B cell (primary cell): ENCODE results near the gene ASPSCR1. TPM values are rescaled to one million over a fixed set of nuclear protein-coding genes. Genes with fewer than 3 reads are reported as not detected.

Experiments
- ATAC-seq: fragments of 200-7000 bp; cut with Tn5 transposase; one replicate; pipeline ENCODE4 v1.10.0; 2021; ENCODE audit warnings: low read depth, mild to moderate bottlenecking, moderate number of reproducible peaks, moderate library complexity
- CTCF ChIA-PET: fragments of 350-600 bp; sonication (Branson Sonifier 250); formaldehyde crosslinking; loops from one replicate; lab custom pipeline; 2021; ENCODE audit warnings: antibody characterized with exemption, inconsistent platforms; lab: Charles Lee
- POLR2A ChIA-PET: fragments of 350-600 bp; sonication (Branson Sonifier 250); formaldehyde crosslinking; loops from one replicate; lab custom pipeline; 2021; ENCODE audit warnings: antibody characterized with exemption; lab: Charles Lee
- DNase-seq: peaks from one replicate; pipeline ENCODE4 v3.0.0; 2013
- H2AFZ ChIP-seq: 2 replicates; pipeline ENCODE4 v1.6.1; 2012; ENCODE audit warnings: mild to moderate bottlenecking, low read depth, low read length; ENCODE audit not compliant: insufficient read depth, poor library complexity, severe bottlenecking
- H3K27ac ChIP-seq, 2 donors: 1 replicate in 1 of 2; 2 replicates in 1 of 2; pipeline ENCODE4 v1.5.1; 2012 to 2013; ENCODE audit warnings: low read length in 2 of 2, mild to moderate bottlenecking in 2 of 2, moderate library complexity in 1 of 2
- H3K27me3 ChIP-seq, 4 experiments: fragments of 200-600 bp in 1 of 4; sonication (generic) in 1 of 4; replicated peaks in 1 of 4; 1 replicate in 2 of 4; 2 replicates in 2 of 4; pipeline versions ENCODE4 v1.6.1 to v1.7.0; 2013 to 2016; ENCODE audit warnings: low read length in 3 of 4, mild to moderate bottlenecking in 2 of 4, mixed read lengths in 1 of 4, moderate library complexity in 1 of 4; ENCODE audit not compliant: insufficient read depth in 4 of 4, control insufficient read depth in 3 of 4; ENCODE audit errors: control extremely low read depth in 1 of 4
- H3K36me3 ChIP-seq, 2 experiments: replicated peaks in 1 of 2; 1 replicate in 1 of 2; 2 replicates in 1 of 2; pipeline versions ENCODE4 v1.6.1 to v1.7.1; 2013; ENCODE audit warnings: low read length in 1 of 2; ENCODE audit not compliant: insufficient read depth in 2 of 2, control insufficient read depth in 1 of 2; ENCODE audit errors: control extremely low read depth in 1 of 2, extremely low read depth in 1 of 2
- H3K4me1 ChIP-seq, 2 donors: fragments of 200-600 bp in 1 of 2; sonication (generic) in 1 of 2; 1 replicate in 1 of 2; 2 replicates in 1 of 2; pipeline versions ENCODE4 v1.5.1 to v1.6.1; 2013 to 2017; ENCODE audit warnings: low read length in 2 of 2; ENCODE audit not compliant: control insufficient read depth in 2 of 2, insufficient read depth in 2 of 2
- H3K4me2 ChIP-seq: replicated peaks from 2 replicates; pipeline ENCODE3; 2012; ENCODE audit warnings: mild to moderate bottlenecking, low read depth, low read length; ENCODE audit not compliant: poor library complexity, severe bottlenecking
- H3K4me3 ChIP-seq, 5 experiments: fragments of 200-600 bp in 1 of 5; sonication (generic) in 1 of 5; 1 replicate in 3 of 5; 2 replicates in 2 of 5; pipeline versions ENCODE4 v1.5.1 to v1.7.0; 2011 to 2016; ENCODE audit warnings: low read length in 4 of 5, mild to moderate bottlenecking in 4 of 5, low read depth in 2 of 5, control low read depth in 1 of 5, moderate library complexity in 1 of 5; ENCODE audit not compliant: insufficient read depth in 1 of 5; ENCODE audit errors: control extremely low read depth in 1 of 5, extremely low read depth in 1 of 5
- H3K79me2 ChIP-seq: fragments of 200-600 bp; sonication (generic); one replicate; pipeline ENCODE4 v1.6.0; 2016; ENCODE audit warnings: low read length; ENCODE audit not compliant: control insufficient read depth, insufficient read depth
- H3K9ac ChIP-seq: fragments of 200-600 bp; sonication (generic); 2 replicates; pipeline ENCODE4 v1.6.1; 2017; ENCODE audit warnings: mild to moderate bottlenecking, low read length, moderate library complexity
- H3K9me3 ChIP-seq, 3 donors: one replicate each; pipeline versions ENCODE4 v1.6.1 to v1.7.1; 2013; ENCODE audit warnings: low read length in 2 of 3; ENCODE audit not compliant: control insufficient read depth in 2 of 3, insufficient read depth in 1 of 3; ENCODE audit errors: control extremely low read depth in 1 of 3
- H4K20me1 ChIP-seq: 2 replicates; pipeline ENCODE4 v1.6.0; 2012; ENCODE audit warnings: mild to moderate bottlenecking, low read length; ENCODE audit not compliant: insufficient read depth, control insufficient read depth, poor library complexity, severe bottlenecking
- H3K27ac Mint-ChIP-seq: one replicate; pipeline ENCODE4 v1.8.0; 2021; ENCODE audit warnings: mixed read lengths
- H3K27me3 Mint-ChIP-seq: one replicate; pipeline ENCODE4 v1.8.0; 2021; ENCODE audit warnings: mixed read lengths
- H3K4me1 Mint-ChIP-seq: one replicate; pipeline ENCODE4 v1.8.0; 2021; ENCODE audit warnings: mixed read lengths
- H3K4me3 Mint-ChIP-seq: one replicate; pipeline ENCODE4 v1.8.0; 2021; ENCODE audit warnings: mixed read lengths
- H3K9me3 Mint-ChIP-seq: one replicate; pipeline ENCODE4 v1.8.0; 2022; ENCODE audit warnings: mixed read lengths; ENCODE audit not compliant: insufficient read depth
- EZH2 ChIP-seq: IDR thresholded peaks from 2 replicates; pipeline ENCODE4 v1.6.1; 2012; ENCODE audit warnings: borderline replicate concordance, low read depth, mild to moderate bottlenecking, moderate library complexity, low read length; ENCODE audit not compliant: insufficient read depth, poor library complexity, severe bottlenecking
- WGBS: methylation state at CpG from one replicate; pipeline ENCODE4 v1.1.5; 2013; ENCODE audit warnings: missing lambda C conversion rate; ENCODE audit not compliant: insufficient coverage; 5-methylcytosine and 5-hydroxymethylcytosine counted together
- intact Hi-C: fragments of 100-400 bp; cut with micrococcal nuclease; formaldehyde crosslinking; loops from one replicate; pipeline ENCODE4 v1.10.0; 2022
- polyA plus RNA-seq: library from polyadenylated mRNA; depleted of rRNA; stranded (reverse); fragments of >200 nt; gene quantifications from 2 replicates; pipeline ENCODE4 v1.2.3, GENCODE V29; 2012
- total RNA-seq, 2 donors: library from RNA; stranded (reverse); fragments of 120-200 nt in 1 of 2; gene quantifications; 1 replicate in 1 of 2; 2 replicates in 1 of 2; pipeline versions ENCODE4 v1.2.3 to v1.2.4, GENCODE V29; 2013 to 2022
- TF ChIP-seq, protein P1 (sequence below): fragments of 200-600 bp; IDR thresholded peaks from one replicate; pipeline ENCODE4 v1.8.0; 2022; ENCODE audit warnings: antibody characterized with exemption, mild to moderate bottlenecking

ASPSCR1 gene
- total and polyA plus RNA-seq, 2 donors (not counting 1 experiment from before 2014, with no cell fraction given), result 34.0 to 46.7 TPM

GRCh38 chr17:81954131-81955057, 23.0 kb upstream of the ASPSCR1 start:
- DNase-seq (no peak), ATAC-seq (no peak)
- H3K79me2 ChIP-seq, result no peaks in the 10 kb centered on the region
- TF ChIP-seq EZH2, result no peak
- TF ChIP-seq, protein P1, sequence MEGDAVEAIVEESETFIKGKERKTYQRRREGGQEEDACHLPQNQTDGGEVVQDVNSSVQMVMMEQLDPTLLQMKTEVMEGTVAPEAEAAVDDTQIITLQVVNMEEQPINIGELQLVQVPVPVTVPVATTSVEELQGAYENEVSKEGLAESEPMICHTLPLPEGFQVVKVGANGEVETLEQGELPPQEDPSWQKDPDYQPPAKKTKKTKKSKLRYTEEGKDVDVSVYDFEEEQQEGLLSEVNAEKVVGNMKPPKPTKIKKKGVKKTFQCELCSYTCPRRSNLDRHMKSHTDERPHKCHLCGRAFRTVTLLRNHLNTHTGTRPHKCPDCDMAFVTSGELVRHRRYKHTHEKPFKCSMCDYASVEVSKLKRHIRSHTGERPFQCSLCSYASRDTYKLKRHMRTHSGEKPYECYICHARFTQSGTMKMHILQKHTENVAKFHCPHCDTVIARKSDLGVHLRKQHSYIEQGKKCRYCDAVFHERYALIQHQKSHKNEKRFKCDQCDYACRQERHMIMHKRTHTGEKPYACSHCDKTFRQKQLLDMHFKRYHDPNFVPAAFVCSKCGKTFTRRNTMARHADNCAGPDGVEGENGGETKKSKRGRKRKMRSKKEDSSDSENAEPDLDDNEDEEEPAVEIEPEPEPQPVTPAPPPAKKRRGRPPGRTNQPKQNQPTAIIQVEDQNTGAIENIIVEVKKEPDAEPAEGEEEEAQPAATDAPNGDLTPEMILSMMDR, result no peak
- H3K9me3 ChIP-seq, result peaks cover 0 to 10% (median 0%) of the 10 kb centered on the region in 3 donors
- H3K4me1 ChIP-seq, result peaks cover 7% of the 10 kb centered on the region in 2 donors
- peaks cover 1% of the 10 kb centered on the region for H3K4me1 Mint-ChIP-seq
- H3K27me3 ChIP-seq, result peaks cover 0 to 44% (median 20%) of the 10 kb centered on the region in 4 experiments
- H3K27ac Mint-ChIP-seq, result no peak overlapping the region
- ChIA-PET CTCF (interaction anchor here (0.6 to 1.3 kb wide), 2 partner anchors 200 to 315 kb away, joined by 3 to 4 read pairs; no protein-coding TSS in a partner anchor), POLR2A (no interaction called here)
- intact Hi-C loops, result no loop called here
- H3K9me3 Mint-ChIP-seq, result no peaks in the 10 kb centered on the region
- peaks cover 18% of the 10 kb centered on the region for H3K27me3 Mint-ChIP-seq
- no peaks in the 10 kb centered on the region for H4K20me1 ChIP-seq
- no peak overlapping the region for H3K4me2 ChIP-seq
- WGBS, result 92% methylated on average over 5 of the region's 19 CpGs
- H3K9ac ChIP-seq, result no peak overlapping the region
- H3K36me3 ChIP-seq, result no peaks in the 10 kb centered on the region
- no peak overlapping the region for H3K27ac ChIP-seq
- H2AFZ ChIP-seq, result no peak overlapping the region
- H3K4me3 ChIP-seq, result no peak overlapping the region
- no peak overlapping the region for H3K4me3 Mint-ChIP-seq
